HG03457 (cell line): ENCODE results near the gene MINDY4.

ENCODE experiments used
- ATAC-seq: cut with Tn5 transposase; IDR thresholded peaks from one replicate; pipeline ENCODE4 v1.9.1; 2021; ENCODE audit warnings: moderate number of reproducible peaks; ENCODE audit not compliant: unreplicated experiment

The MINDY4 gene

DNA sequence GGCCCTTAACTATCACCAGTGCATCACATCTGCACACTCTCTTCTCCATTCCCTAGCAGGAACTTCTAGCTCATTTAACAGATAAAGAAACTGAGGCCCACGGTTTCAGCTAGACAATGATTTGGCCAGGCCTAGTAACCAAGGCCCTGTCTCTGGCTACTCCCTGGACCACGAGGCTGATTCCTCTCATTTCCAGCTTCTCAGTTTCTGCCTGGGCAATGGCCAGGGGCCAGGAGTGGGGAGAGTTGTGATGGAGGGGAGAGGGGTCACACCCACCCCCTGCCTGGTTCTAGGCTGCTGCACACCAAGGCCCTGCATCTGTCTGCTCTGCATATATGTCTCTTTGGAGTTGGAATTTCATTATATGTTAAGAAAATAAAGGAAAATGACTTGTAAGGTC, 153.9 kb downstream of the MINDY4 start:
- no peak for ATAC-seq

DNA sequence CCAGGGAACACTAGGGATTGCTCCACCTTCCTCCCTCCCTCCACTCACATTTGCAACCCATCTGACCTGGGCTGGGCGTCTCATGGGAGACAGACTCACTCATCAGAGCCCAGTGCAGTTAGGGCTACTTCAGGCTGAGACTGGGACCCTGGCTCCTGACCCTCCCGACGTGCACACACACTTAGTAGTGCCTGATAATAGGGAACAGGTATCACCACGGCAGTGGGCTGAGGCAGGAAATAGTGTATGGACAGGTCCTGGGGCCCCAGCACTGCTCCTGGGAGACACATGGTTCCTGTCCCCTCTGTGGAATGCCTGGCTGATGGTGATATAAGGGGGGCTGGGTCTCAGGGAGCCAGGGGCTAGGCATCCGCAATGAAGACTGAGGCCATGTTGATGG, 154.7 kb downstream of the MINDY4 start:
- ATAC-seq = no peak

DNA sequence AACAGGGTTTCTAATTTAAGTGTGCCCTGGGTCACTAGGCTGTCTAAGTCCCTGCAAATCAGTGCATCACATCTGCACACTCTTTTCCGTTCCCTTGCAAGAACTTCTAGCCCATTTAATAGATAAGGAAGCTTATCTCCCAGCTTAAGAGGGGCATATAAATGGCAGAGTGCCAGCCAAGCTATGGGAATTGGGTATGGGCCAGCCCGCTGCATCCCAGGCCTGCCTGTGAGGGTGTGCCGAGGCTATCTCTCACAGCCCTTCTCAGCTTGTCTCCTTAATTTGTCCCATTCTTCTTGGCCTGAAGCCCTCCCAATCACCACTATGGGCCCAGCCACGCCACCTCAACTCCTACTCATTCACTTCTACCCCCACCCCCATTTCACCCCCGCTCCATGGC, 155.1 kb downstream of the MINDY4 start:
- ATAC-seq = no peak

DNA sequence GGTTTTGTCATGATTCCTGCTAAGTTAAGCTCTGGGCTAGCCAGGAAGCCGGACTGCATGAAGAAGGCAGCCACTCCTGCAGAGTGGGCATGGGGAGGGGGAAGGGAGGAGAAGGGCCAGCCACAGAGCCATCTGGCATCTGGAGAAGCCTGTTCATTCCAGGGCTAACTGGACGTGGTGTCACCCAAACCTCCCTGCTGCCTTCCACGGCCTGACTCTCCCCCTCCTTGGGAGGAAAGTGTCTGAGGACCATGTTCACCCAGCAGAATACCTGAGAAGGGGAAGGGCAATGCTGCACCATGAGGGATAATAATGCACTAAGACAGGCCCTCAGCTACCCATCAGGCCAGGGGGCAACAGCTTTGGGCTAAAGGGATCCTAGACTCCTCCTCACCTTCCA, 155.8 kb downstream of the MINDY4 start:
- no peak for ATAC-seq

DNA sequence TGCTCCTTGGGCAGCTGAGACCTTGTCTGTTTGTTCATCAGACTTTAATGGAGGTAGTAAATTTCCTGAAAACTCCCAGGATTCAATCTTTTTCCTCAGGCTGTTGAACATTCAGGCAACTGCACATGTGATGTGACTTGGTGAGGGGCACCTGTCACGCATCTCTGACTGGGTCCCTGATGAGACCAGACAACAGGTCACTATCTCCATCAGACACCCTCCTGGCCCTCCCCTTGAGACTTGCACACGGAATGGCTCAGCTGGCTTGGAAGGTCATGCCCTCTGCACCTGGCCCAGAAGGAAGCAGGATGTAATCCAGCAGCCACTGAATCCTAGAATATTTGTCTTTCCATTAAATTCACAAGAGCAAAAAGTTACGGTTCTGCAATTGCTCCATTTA, 156.3 kb downstream of the MINDY4 start:
- ATAC-seq = no peak

DNA sequence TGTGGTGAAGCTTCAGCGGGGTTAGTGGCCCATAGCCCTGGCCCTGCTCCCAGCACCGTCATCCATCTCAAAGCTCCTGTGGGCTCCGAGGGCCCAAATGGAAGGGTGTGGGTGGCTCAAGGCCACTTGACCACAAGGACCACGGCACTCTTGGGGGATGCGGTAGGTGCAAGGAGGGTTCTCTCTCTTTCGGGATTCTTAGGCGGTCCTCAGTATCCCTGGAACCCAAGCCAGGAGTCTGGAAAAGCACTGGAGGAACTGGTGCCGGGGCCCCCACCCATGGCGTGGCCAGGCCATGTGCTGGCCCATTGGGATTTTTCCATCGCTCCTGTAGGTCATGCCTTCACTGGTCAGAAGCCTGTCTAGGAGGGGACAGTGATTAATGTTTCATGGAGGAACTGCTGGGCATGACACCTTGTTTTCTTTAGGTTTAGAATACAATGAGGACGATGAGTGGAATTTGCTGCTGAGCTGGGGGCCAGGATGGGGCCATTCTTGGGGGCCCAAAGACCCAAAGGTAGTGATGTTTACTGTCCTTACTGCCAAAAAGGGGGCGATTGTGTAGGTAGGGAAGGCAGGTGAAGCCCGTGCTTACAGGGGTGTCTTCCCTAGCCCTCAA, 157.1 kb downstream of the MINDY4 start:
- ATAC-seq = no peak

DNA sequence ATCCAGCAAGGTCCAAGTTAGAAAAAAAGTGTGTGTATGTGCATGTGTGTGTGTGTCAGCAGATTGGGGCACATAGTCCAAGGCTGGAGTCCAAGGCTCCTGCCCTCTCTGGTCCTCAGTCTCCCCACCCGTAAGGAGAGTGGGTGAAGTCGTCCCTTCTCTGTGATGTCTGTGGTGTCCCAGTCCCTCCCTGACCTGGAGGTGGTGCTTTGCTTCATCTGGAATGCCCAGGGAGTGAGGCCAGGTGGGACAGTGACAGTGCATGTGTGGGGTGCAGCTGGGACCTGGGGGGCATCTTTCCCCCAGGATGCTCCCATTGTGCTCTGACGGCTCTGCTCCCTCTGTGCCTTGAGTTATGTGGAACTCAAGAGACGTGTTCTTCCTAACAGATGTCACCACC, 158.5 kb downstream of the MINDY4 start:
- no peak for ATAC-seq

DNA sequence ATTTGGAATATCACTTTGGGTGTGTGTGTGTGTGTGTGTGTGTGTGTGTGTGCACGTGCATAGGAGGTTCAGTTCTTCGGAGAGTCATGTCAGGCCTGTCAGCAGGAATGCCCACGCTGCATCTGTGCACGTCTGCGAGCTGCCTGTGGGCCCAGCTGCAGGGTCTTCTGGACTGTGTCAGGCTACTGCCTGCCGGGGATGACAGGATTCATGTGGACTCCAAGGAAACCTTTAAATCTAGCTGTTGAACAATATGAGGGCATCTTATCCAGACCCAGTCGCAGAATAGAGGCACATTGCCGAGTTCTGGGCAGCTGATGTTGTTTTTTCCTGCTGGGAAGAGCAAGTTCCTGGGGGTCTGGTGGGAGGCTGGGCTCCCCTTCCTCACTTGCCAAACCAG, 159.4 kb downstream of the MINDY4 start:
- ATAC-seq = no peak

DNA sequence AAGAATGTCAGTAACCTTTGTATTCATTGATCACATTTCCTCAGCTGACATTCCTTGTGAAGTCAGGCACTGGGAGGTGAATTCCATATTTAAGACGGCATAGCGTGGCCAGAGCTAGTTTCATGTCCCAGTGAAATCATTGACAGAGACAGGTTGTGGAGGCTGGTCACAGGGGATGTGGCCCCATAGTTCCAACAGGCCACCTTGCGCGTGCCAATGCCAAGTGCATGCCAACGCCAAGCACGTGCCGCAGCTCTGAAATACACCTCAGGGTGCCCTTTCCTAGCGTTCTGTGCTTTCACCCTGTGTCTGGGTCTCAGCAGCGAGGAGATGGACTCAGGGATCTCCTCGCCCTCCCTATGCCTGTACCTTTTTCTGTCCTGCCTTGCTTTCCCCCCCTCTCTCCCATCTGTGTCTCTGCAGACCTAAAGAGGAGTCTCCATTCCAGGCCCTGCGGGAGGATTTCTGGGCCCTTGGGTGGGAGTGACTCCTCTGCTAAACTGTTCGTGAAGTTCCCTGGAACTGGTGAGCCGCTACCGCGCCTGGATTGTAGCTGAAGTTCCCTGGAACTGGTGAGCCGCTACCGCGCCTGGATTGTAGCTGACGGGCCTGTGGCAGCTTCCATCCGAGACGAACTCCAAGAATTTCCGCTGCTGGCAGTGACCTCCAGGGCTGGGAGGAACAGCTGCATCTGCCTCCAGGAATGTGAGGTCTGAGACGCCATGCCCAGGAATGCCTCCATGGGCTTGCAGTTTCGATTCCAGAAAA, 160.1 kb downstream of the MINDY4 start:
- no peak for ATAC-seq

DNA sequence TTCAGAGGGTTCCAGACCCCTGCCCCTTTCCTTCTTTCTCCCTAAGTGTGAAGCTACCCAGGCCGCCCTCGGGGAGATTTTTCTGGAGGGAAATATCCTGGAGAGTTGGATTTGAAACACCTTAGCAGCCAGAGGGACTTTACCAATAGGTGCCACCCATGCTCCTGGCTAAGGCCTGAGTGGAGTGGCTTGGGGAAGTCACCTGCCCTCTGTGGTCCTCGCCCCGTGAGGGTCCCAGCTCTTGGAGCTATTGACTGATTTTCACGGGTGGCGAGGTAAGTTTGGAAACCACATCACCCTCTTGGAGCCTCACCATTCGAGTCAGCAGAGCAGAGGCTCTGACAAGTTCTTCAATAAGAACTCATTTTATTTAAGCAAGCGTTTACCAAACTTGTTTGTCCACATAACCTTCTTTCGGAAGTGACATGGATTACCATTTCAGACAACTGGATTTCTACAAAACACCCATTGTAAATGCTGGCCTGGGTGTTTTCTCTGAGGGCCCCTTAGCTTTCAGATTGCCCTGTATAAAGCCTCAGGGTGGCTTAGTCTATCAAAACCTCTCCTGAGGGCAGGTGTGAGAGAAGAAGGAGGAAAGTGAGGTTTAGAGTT, 160.8 kb downstream of the MINDY4 start:
- ATAC-seq = no peak

DNA sequence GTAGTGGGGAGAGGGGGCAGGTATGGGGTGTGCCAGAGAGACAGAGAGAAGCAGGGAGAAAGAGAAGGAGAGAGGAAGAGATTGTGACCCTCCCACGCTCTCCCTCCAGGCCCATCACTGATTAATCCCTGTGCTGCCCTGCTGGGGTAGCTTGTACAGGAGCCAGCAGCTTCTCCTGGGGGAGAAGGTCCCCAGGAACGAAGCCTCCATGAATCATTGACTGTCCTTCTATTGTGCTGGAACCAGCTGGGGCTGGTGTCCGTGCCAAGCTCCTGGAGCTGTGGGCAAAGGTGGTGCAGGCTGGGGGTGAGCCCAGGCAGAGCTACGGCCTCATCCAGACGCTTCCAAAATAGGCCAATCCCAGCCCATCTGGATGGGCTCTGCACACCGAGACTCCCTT, 161.3 kb downstream of the MINDY4 start:
- ATAC-seq = no peak

DNA sequence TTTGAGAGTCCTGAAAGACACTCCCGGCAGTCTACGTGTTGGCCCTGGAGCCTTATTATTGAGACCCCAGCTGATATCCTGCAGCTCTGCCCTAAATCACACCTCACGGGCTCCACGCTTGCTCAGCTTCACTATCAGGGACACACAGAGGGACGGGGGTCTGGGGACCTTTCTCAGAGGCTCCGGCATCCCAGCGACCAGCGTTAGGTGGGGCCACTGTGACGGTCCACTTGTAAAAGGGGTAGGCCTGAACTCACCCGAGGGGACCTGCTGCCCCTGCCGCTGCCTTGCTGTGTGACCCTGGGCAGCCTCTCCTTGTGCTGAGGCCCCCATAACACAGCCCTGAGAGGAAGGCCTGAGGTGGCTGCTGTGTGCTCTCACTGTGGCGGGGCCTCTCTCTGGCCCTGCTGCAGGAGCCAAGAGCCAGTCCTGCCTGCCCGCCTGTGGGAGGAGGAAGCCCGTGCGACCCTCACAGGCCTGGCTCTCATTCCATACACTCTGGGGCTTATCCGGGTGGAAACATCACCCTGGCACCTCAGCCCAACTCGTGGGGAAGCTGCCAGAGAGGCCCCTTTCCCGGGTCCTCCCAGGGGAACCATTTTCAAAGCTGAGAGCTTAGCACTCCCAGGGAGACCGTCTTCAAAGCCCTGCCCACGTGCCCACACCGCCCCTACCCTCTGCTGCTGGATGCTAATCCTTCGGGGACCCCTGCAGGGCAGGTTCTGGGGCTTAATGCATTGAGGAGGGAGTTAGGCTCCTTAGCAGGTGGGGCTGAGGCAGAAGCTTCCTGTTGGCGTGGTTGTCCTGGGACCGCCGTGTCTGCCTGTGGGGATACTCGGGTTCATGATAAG, 162.1 kb downstream of the MINDY4 start:
- no peak for ATAC-seq

DNA sequence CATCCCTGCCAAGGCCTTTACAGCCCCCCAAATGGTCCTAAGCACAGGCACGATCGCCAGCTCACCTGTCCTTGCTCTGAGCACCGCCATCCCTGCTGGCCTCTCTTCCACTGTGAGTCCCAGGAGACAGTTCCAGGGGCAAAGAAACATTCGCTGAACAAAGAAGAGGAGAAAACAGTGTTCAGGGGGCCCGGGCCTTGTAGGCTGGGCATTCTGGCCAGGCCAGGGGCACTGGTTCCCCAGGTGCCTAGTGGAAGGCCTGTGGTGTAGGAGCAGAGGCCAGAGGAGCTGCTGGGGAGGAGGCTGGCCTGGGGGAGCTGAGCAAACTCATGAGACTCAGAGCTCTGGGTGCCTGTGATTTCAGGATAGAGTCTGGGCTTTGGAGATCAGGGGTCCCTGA, 163.0 kb downstream of the MINDY4 start:
- ATAC-seq = no peak

DNA sequence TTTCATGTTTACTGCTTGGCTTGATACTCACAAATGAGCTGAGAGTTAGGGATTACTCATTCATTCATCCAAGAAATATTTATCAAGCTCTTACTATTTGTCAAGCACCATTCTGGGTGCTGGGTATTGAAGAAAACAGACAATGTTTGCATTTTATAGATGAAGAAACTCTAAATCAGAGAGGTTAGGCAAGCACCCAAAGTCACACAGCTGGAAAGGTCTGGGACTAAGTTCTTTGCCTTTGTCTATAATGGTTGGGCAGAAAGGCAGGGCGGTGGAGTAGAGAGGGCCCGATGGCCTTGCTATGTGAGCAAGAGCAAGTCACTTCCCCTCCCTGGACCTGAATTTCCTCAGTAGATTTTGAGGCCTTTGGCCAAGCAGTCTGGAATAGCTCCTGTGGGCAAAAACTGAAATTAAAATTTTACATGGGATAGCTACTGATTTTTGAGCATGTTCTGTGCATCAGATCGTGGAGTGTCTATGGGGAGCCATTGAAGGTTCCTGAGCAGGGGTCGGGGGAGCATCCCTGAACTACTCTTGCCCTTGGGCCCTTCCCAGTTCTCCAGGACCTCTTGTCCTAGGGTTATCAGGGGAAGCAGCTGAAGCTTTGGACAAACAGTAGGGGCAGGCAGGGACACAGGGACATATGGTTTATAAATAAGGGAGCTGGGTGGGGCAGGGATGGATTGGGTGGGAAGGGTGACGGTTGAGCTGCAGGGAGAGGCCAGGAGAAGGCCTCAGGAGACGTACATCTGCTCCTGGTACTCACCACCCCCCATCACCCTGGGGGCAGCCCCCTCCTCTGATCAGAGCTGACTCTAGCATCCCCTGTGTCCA, 163.7 kb downstream of the MINDY4 start:
- no peak for ATAC-seq

DNA sequence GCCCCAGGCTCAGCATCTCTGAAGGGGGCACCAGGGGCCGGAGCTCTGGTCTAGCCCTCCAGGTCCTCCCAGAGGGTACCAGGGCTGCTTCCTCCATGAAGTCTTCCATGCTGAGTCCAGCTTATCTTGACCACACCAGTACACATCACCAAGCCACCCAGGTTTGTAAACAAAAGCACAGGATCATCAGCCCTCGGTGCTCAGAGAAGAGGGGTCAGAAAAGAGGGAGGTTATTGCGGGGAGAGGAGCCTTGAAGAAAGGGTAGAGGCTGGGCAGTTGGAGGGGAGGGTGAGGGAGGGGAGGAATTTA, 164.3 kb downstream of the MINDY4 start:
- ATAC-seq = no peak

DNA sequence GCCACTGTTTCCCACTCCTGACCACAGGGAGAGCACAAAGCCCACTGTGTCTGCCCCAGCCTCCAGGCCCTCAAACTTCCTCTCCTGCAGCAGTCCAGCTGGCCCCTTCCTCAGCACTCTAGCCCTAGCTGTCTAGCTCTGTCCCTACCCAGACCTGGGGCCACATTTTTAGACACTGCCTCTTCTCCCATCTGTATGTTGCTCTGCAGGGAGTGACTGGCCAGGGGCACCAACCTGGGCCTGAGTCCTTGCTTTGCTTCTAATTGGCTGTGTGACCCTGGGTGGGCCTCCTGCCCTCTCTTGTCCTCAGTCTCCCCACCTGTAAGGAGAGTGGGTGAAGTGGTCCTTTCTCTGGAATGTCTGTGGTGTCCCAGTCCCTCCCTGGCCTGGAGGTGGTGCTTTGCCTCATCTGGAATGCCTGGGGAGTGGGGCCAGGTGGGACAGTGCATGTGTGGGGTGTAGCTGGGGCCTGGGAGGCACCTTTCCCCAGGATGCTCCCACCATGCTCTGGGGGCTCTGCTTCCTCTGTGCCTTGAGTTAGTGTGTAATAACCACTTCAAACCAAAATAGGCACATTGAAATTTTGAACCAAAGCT, 165.5 kb downstream of the MINDY4 start:
- no peak for ATAC-seq

DNA sequence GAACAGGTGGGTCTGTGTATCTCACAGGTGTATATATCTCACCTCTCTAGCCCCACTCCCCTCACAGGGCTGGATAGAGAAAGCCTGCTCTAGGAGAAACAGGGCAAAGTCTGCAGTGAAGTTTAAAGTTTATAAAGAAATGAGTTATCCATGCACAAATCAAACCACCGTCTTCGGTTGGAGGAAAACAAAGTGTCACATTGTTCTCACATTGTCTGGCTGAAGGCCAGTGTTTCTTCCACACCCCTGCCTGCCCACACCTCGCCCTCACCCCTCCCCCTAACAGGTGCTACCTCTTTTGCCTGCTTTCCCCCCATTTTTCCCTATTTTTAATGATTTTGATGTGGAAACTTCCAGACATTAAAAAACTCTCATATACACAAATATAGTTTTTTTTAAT, 166.2 kb downstream of the MINDY4 start:
- ATAC-seq = no peak

DNA sequence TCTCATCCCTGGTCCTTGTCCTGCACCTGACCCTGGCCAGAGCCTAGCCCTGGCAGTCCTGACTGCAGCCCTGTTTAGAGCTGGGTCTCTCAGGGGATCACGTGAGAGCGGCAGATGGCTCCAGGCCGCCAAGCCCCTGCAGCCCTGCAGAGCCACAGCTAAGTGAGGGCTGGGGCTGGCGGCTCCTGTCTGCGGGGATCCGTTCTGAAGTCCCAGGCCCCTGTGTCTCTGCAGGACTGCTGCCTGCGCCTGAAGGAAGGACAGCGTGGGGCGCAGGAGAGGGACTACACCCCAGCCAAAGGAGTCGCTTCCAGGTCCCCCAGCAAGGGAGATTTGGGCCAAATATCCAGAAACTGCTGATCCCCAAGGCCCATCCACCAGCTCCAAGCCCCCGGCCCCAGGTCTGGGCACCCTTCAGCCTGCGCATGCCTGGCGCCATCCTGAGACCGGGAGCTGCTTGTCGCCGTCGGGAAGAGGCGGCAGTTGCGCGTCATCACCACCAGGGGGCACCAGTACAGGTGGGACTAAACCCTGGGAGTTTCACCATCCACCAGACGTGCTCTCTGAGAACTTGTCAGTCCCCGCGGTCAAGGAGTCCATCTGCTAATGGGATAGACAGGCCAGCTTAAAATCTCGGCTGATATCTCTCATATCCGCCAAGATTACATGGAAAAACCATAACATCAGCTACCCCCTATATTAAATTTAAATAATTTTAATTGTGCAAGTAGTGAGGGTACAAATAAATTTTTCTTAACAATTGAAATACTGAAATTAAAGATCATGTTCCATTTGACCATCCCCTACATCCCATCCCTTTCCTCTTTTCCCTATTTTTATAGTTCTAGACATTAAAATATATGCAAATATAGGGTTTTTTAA, 167.5 kb downstream of the MINDY4 start:
- ATAC-seq = peak; percentile 79

DNA sequence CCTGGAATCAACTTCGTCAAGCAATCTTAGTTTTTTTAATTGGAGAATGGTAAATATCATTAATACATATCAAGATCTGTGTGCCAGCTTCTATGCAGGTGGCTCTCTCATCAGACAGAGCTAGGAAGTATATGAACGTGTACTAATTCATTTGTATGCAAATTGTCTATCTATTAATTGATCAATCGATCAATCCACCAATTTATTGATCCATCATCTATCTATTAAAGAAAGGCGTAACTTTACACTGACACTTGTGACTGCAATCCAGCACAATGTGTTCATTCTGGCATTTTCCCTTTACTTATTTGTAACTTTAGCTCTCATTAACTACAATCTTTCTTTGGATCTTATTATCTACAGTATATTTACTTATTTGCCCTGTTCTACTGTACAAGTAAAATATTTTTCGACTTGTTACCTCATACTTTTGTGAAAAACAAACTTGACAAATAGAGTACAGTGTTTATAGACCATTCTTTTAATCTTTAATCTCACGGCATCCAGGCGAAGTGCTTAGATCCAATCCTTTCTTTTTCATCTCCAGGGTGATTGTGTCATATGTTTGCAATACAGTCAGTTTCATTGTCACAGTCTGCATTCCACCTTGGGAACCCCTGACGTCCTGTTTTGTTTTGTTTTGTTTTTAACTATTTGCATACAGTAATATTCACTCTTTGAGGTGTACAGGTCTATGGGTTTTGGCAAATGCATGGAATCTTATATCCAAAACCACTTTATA, 170.5 kb downstream of the MINDY4 start:
- ATAC-seq = no peak
